NCI-H1930 (cell line): ENCODE data around the gene MAP4K5.
"Not testable (repeated sequence)": the region's sequence is repeated elsewhere in the genome, so short reads cannot be mapped to it uniquely, and the experiment has no call there.

Source experiments
- DNase-seq, 2 experiments: peaks; one replicate each; lab custom pipeline; 2025; lab: John Stamatoyannopoulos, UW

MAP4K5 gene

DNA sequence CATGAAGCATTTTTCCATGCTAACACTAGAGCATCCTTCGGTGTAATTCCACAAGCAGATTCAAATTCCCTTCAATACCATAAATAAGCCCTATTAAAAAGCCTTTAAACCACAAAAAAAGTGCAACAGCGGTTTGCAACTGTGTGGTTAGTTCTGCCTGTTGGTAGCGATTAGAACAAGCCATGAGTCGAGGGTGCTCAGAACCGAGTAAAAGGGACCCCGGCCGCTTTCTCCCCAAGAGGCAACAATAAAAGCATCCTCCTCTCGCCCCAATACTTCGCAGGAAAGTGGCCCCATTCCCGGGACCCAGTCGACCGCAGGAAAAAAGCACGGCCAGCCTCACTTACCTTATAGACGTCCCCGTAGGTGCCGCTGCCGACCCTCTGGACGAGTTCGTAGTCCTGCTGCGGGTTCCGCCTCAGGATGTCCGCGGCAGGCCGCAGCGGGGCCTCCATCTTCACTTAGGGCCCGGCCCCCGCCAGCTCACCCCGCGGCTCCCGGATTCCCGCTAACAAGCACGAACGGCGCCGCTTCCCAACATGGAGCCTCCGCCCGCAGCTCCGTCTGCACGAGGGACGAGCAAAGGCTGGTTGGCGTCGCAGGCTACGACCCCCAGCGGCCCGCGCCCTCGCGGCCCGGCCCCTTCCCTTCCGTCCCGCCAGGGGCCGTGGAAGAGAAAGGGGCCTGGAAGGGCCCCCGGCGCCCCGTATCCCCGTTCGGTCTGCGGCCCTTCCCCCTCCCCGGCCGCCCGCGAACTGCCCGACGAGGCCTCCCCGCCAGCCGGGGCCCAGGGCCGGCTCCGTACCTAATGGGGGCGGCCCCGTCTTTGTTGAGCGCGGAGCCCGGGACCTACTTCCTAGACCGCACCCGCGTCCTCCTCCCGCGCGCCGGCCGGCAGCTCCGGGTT lies 521 bp downstream of the MAP4K5 start:
- peak; percentile 4 to 28 for DNase-seq

DNA sequence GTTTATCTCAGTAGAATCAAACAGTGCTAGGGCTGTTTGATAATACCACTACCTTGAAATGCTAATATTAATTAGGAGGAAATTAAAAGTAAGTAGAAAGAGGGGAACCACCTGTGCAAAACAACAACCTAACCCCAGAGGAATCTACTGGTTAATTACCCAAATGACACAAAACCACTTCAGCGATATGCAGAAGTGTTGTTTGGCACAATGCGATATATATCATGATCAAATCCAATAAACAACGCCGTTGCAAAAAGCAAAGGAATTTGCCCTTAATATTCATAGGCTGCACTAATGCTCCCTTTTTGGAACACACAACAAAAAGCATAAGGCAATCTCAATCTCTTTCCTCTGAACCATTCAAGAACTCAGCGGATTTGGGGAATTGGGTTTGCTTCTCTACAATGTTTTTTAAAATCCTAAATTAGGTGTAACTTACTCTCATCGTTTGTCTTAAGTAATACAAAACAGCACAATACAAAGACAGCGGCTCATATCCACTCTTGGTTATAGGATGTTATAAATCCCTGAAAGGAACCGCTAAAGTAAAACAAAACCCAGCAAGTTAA lies 1.5 kb downstream of the MAP4K5 start:
- no peak for DNase-seq

DNA sequence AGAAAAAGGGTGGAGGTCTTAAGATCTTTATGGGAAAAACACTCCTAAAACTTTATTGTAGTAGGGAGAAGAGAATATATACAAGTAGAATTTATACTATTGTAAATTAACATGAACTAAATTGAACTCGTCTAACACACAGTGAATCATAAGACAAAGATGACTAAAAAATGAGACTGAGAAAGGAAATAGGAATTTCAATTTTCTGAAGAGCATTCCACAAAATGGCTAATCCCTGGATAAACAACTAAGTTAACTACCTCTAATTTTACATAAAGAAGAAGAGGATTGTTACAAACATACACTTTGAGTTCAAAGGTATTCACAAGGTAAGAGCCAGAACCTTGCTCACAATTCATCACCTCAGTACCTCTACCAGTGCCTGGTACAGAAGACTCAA lies 2.0 kb downstream of the MAP4K5 start:
- DNase-seq = no peak

DNA sequence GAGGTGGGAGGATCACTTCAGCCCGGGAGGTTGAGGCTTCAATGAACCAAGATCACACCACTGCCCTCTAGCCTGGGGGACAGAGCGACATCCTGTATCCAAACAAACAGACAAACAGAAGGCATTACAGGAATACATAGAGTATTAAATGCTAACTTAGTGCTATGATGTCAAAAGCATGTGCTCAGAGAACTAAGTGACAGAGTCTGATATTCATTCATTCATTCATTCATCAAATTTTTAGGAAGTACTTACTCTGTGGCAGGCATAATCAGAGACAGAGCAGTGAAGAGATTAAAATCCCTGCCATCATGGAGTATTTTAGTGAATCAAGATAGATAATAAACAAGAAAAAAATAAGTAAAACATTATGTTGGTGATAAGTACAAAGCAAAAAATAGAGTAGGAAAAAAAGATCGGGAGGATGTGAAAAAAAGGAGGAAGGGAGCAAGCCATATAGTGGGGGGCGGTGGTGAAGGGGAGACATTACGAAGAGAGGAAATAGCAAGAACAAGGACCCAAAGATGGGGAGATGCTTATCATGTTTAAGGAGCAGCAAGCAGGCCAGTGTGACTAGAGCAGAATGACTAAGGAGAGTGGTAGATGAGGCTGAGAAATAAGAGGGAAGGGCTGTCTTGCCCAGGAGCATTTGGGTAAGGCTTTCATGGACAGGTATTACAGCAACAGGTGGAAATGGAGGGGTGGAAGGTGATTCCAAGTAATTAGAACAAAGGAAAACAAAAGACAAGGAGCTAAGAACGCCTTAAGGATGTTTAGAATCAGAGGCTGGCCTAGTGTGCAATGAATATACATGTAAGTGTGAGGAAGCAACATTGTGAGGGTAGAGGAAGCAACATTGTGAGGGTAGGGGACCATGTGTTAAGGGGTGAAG lies 2.8 kb downstream of the MAP4K5 start:
- DNase-seq = no peak

DNA sequence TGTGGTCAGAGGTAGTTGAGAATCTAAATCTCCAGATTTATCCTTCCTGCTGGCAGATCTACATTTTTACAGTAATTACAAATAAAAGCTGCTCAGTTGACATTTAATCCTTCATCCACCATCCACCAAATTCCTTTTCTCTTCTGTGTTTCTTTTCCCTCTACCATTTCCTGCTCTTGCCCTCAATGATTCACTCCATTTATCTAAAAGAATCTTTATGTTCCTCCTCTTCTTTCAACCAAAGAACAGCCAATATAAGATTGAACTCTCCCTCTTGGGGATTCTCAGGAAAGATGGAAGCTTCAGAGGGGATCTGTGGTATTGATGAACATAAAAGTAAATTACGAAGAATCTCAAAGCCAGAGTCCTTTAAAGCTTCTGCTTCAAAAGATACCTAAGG lies 4.4 kb downstream of the MAP4K5 start:
- no peak for DNase-seq

DNA sequence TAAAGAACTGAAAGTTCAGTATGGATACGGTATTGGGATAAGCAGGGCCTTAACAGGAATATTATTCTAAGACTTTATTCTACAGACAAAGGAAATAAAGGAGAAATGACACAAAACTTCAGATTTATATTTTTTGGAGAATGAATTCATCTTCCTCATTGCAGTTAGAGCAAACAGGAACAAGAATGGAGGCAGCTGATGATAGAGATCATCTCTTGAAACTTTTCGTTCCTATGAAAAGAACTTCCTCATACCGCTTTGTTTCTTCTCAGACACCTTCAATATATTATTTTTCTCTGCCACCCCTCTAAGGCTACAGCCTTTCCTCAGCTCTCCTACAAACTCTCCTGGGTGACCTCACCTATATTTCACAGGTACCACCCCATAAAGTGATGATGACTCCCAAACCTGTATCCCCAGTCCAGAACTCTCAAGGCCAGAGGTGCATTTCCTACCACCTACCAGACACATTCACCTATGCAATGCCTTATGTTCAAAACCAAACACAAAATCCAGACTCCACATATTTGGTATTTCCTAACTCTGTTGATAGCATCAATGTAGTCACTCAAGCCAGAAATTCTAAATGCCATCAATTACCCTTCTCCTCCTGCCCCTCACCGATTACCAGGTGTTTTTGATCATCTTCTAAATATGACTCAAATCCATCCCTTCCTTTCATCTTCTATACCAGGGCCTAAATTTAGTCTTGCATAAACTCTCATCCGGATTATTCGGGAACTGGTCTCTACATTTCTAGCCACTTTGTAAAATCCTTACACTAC lies 7.4 kb downstream of the MAP4K5 start:
- DNase-seq = no peak

DNA sequence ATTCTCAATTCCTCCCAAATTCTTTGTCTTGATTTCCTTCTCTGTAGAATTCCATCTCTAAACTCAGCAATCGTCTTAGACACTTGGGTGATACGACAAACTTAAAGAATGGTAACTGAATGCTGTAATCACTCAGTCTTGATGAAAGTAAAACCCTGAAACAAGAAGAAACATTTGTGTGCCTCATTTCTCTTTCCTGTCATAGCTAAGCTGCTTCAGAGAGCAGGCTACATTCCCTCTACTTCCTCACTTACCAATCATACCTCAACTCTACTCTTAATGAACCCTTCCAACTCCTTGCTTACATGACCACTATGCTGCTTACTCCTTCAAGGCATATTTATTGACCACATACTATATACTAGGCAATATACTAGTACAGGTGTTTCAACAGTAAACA lies 8.3 kb downstream of the MAP4K5 start:
- DNase-seq = no peak

DNA sequence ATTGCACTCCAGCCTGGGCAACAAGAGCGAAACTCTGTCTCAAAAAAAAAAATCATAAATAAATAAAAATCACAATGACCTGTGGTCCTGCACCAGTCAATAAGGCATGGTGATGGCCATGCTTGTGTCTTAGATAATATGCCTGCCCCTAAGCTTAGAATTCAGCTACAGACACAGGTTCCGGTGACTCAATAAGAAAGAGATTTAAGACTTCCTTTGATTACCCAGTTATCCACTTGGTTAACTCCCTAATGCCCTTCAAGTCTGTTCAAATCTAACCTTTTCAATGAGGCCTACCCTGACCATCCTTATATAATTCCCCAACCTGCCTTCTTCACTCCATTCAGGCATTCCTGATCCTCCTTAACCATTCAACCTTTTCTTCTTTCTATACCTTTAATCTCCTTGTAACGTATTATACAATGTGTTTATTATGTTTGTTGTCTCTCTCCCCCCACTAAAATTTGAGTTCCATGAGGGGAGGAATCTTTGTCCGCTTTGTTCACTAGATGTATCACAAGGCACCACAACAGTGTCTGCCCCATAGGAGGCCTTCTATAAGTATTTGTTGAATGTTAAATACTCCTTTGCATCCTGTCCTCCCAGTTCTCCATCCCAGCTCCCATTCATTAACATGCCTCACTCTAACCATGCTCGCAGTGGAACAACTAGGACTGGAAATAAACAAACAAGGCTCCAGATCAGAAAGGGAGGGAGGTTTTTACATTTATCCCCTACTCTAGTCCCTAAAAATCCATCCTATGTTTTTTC lies 8.9 kb downstream of the MAP4K5 start:
- no peak for DNase-seq

DNA sequence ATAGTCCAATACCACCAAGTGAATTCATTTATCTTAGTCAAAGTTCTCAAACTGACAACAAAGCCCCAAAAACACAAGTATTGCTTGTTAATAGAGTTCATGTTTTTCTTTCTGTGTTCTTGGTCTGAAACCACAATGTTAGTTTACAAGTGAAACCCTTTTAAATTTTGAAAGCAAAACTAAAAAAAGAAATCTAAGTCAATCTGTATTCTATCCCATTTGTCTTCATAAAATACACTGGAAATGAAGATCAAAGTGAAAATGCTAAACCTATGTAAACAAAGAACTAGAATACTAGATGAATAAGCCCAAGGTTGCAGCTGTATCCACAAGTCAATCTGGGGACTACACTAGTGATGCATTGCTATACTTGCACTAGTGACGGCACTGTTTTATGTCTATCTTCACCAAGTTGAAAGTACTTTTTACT lies 10.4 kb downstream of the MAP4K5 start:
- DNase-seq = no peak

DNA sequence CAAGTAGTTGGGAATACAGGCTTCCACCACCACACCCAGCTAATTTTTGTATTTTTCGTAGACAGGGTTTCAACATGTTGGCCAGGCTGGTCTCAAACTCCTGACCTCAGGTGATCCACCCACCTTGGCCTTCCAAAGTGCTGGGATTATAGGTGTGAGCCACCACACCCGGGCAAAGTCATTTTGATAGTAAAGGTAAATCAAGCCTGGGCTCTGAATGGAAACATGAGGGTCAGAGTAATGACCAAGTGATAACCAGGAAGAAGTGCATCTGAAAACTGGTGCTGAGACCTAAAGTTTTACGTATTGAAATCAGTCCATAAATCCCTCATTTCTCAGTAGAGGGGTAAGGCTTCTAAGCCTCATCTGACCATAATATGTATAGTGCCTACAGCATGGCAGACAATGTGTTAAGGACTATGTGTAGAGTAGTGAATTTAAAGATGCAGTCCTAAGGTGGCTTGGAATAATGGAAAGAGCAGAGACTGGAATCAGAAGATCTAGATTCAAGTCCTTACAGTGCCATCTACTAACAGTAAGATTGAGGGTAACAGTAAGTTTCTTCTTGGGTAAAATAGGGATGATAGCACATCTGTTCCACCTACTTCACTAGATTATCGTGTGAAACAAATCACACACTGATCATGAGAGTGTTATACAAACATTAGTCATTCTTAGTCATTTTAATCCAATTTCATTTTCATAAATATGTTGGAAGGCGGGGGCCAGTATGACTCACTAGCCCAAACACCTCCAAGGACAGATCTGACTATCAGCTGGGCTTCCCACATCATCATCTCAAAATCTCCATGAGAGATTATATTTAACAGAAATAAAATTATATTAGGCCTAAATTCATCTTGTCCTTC lies 11.2 kb downstream of the MAP4K5 start:
- DNase-seq = no peak

DNA sequence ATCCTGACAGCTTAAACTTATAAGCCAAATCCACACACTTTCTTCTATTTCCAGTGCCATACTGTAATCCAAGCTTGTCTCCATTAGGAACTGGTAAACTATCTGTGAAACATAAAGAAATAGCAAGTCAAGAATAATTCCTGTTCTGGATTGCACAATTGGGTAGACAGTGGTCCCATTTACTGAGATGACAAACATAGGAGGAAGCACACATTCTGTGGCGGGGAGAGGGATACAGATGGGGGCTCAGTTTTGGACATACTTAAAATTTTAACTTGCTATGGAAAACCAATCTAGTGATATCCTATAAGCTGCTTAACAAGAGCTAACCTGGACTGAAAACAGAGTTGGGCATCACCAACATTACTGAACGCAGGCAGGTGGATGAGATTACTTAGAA lies 16.3 kb downstream of the MAP4K5 start:
- no peak for DNase-seq

DNA sequence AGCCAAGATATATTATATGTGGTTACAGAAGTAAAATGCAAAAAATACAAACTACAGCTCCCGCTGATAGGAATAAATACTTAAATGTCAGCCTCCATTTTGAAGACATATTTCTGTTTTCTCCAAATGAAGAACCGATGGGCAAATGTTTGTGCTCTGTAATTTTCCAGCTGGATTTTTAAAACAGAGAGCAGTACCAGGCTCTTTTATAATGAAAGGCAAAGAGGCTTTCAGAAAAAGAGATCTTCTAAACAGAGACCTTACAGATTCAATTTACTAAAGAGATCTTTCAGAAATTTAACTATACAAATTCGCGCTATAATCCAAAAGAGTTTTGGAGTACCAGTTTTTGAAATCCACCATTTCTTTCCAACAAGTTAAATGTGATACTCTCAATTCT lies 19.9 kb downstream of the MAP4K5 start:
- no peak for DNase-seq

DNA sequence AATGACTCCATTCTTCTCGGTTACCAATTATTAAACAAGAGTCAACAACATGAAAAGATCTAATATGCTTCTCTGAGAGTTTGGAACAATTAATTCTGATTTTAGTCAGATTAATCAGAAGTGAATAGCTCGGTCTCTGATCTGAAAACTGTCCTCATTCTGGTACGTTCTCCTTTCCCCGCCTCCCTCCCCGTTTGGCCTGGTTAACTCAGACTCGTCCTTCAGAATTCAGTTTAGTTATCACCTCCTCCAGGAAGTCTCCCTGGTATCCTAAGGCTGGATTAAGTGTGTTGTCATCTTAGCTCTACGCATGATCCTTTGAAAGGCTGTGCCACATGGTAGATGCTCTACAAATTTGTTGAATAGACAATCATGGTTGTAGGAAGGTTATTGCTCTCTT lies 22.2 kb downstream of the MAP4K5 start:
- no peak for DNase-seq

DNA sequence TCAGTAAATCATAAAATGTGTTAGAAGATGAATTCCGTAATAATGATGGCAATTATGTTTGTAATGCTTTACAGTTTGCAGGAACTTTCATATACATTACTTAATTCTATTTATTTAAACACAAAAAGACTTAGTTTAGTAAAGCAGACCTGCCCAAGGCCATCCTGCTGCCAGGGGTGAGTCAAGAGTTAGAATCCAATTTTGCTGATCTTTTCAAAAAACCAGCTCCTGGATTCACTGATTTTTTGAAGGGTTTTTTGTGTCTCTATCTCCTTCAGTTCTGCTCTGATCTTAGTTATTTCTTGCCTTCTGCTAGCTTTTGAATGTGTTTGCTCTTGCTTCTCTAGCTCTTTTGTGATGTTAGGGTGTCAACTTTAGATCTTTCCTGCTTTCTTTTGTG lies 25.3 kb downstream of the MAP4K5 start:
- not testable (repeated sequence) for DNase-seq

DNA sequence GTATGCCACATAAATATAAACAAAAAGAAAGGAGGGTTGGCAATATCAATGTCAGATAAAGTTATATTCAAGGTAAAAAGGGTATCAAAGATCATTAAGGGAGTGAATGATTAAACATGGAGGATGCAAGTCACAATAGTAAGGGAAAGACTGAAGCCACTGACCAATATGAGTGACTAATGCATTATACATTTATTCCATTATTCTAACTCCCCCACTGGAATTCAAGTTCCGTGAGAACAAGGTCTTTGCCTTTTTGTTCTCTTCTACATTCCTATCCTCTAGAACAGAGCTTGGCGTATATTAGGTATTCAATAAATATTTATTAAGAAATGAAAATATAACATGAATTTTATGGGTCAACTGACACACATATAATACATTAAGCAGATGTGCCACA lies 30.7 kb downstream of the MAP4K5 start:
- DNase-seq = no peak

DNA sequence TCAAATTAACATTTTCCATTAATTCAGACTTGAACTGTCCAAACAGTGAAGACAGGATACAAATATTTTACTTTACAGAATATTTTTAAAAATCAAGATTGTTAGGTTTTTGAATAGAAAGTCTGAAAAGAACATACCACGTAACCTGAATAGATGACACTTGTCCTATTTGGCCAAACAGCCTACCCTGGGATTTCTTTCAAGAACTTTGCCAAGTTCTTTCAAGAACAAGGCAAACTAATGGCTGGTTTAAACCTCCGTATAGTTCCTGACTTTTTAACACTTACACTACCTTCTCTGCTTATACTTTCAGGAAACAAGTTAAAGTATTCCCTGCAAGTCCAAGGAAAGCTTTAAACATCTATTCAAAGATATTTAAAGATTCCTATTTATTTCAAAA lies 35.0 kb downstream of the MAP4K5 start:
- no peak for DNase-seq

DNA sequence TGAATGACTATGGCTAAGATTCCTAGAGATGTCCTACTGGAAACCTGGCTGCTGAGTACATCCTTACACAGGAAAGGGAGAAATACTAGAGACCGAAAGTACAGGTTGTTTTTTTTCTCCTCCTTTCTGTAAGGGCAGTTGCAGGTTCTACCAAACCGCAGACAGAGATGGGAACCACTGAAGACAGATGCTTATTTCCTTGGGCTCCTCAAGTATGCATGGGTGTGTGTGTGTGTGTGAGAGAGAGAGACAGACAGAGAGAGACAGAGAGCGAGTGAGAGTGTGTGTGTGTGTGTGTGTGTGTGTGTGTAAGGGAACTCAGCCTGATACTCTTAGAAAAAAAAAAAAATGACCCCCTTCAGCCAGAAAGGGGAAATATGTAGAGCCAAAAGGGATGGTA lies 42.5 kb downstream of the MAP4K5 start:
- DNase-seq = no peak

DNA sequence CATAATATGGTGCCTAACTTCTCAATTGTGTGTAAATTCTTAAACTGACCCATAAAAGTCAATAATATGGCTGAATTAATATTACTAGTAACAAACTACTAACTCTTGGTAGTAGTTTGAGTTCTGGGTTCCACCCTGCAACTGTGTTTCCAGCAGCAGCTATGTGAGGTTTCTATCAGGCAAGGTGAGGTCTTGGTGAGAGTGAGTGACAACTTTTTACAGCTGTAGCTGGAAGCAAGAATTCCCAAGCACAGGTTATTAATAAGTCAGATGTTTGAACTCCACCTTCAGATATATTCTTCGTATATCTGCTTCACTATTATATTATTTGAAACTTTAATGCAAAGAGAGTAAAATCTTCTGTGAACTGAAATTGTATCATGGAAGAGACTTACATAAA lies 43.8 kb downstream of the MAP4K5 start:
- no peak for DNase-seq

DNA sequence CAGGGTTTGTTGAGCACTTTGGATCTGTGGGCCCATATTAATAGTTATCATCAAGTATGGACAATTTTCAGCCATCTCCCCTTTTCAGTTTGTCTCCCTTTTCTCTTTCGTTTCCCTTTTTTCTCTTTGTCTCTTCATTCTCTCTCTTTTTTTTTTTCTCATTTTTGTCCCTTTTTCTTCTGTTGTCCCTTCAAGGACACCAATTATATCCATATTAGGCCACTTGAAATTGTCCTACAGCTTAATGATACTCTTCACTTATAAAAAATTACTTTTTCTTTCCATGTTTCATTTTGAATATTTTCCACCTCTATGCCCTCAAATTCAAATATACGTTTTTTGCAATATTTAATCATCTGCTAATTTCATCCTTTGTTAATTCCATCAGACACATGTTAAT lies 53.3 kb downstream of the MAP4K5 start:
- no peak for DNase-seq

DNA sequence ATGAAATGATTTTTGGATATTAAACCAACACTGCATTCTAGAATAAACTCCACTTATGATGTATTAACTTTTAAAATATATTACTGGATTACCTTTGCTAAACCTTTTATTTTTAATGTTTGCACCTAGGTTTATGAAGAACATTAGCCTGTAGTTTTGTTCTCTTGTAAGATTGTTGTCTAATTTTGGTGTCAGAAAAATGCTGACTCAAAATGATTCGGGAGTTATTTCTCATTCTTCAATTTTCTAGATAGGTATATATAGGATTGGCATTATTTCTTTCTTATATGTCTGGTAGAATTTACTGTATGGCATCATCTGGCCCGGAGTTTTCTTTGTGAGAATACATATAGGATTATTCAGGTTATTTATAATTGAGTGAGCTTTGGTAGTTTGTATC lies 54.6 kb downstream of the MAP4K5 start:
- no peak for DNase-seq
